ENCODE measurements around the gene AXIN1. TPM values are rescaled to one million over a fixed set of nuclear protein-coding genes. Genes with fewer than 3 reads are reported as not detected.

AXIN1 gene
- total and polyA plus RNA-seq, 2 of the 8 experiments (the other 6 are each of a cell fraction or from before 2014, with no cell fraction given): 12.5 to 41.9 TPM

- TF ChIP-seq CTCF (IDR thresholded peaks at IDR 0.05; ENCODE audit: control extremely low read depth in 1 of 3, insufficient read depth in 1 of 3, low read depth in 1 of 3, low read length in 3 of 3) (no peak), SIN3A (conservative IDR thresholded peaks at IDR 0.05 in 1 of 2, IDR thresholded peaks at IDR 0.05 in 1 of 2; ENCODE audit: low read depth in 1 of 2, low read length in 2 of 2) (peak in 1 of 2 experiments; percentile 72; a peak in 1 of 4 replicates)
Observed at GRCh38 chr16:381012-381788, 28.7 kb upstream of the AXIN1 start (continued).
